ENCODE results near the gene AGAP1. TPM values are rescaled to one million over a fixed set of nuclear protein-coding genes. Genes with fewer than 3 reads are reported as not detected.

AGAP1 gene
- total RNA-seq, 1 donor from 2014 or later, result 3.8 TPM

- Mint-ChIP-seq H3K9me3 (no peaks in the 10 kb centered on the region), H3K27me3 (peaks cover 2% of the 10 kb centered on the region), H3K4me1 (no peaks in the 10 kb centered on the region), H3K4me3 (no peak overlapping the region), H3K27ac (no peak overlapping the region), H3K36me3 (ENCODE audit: low read depth) (no peaks in the 10 kb centered on the region)
- intact Hi-C loops (cut with micrococcal nuclease), result no loop called here
- no peak for DNase-seq
These were observed 362.5 kb downstream of the AGAP1 start for GRCh38 chr2:235856151-235856854.

- H3K4me3 Mint-ChIP-seq, result no peak overlapping the region
- no peaks in the 10 kb centered on the region for H3K36me3 Mint-ChIP-seq (ENCODE audit: low read depth)
- H3K4me1 Mint-ChIP-seq, result no peaks in the 10 kb centered on the region
- no peak for DNase-seq
- H3K27ac Mint-ChIP-seq, result no peak overlapping the region
- H3K9me3 Mint-ChIP-seq, result no peaks in the 10 kb centered on the region
- peaks cover 4% of the 10 kb centered on the region for H3K27me3 Mint-ChIP-seq
- intact Hi-C loops (cut with micrococcal nuclease), result no loop called here
These were observed 363.8 kb downstream of the AGAP1 start for GRCh38 chr2:235857598-235857997.

- Mint-ChIP-seq H3K27ac (no peak overlapping the region), H3K9me3 (no peaks in the 10 kb centered on the region), H3K4me1 (no peaks in the 10 kb centered on the region), H3K36me3 (ENCODE audit: low read depth) (no peaks in the 10 kb centered on the region), H3K27me3 (peaks cover 9% of the 10 kb centered on the region), H3K4me3 (no peak overlapping the region)
- intact Hi-C loops (cut with micrococcal nuclease), result no loop called here
- no peak for DNase-seq
These were observed 365.0 kb downstream of the AGAP1 start for GRCh38 chr2:235858881-235859280.

- Mint-ChIP-seq H3K27me3 (peaks cover 14% of the 10 kb centered on the region), H3K4me3 (no peak overlapping the region), H3K36me3 (ENCODE audit: low read depth) (no peaks in the 10 kb centered on the region), H3K4me1 (no peaks in the 10 kb centered on the region), H3K9me3 (no peaks in the 10 kb centered on the region), H3K27ac (no peak overlapping the region)
- intact Hi-C loops (cut with micrococcal nuclease), result no loop called here
- no peak for DNase-seq
These were observed 365.8 kb downstream of the AGAP1 start for GRCh38 chr2:235859651-235860050.

GRCh38 chr2:235860111-235860510, 366.3 kb downstream of the AGAP1 start:
- Mint-ChIP-seq H3K36me3 (ENCODE audit: low read depth) (no peaks in the 10 kb centered on the region), H3K4me1 (no peaks in the 10 kb centered on the region), H3K4me3 (no peak overlapping the region), H3K27ac (no peak overlapping the region), H3K9me3 (no peaks in the 10 kb centered on the region), H3K27me3 (peaks cover 18% of the 10 kb centered on the region)
- intact Hi-C loops (cut with micrococcal nuclease), result no loop called here
- DNase-seq, result no peak

GRCh38 chr2:235860871-235861270, 367.0 kb downstream of the AGAP1 start:
- H3K9me3 Mint-ChIP-seq, result no peaks in the 10 kb centered on the region
- no peak for DNase-seq
- peaks cover 20% of the 10 kb centered on the region for H3K27me3 Mint-ChIP-seq
- no peaks in the 10 kb centered on the region for H3K36me3 Mint-ChIP-seq (ENCODE audit: low read depth)
- no peak overlapping the region for H3K4me3 Mint-ChIP-seq
- no peaks in the 10 kb centered on the region for H3K4me1 Mint-ChIP-seq
- intact Hi-C loops (cut with micrococcal nuclease), result no loop called here
- no peak overlapping the region for H3K27ac Mint-ChIP-seq

GRCh38 chr2:235861383-235861782, 367.5 kb downstream of the AGAP1 start:
- Mint-ChIP-seq H3K27ac (no peak overlapping the region), H3K9me3 (no peaks in the 10 kb centered on the region), H3K27me3 (peaks cover 23% of the 10 kb centered on the region), H3K4me3 (no peak overlapping the region), H3K4me1 (no peaks in the 10 kb centered on the region), H3K36me3 (ENCODE audit: low read depth) (no peaks in the 10 kb centered on the region)
- DNase-seq, result no peak
- intact Hi-C loops (cut with micrococcal nuclease), result no loop called here

- Mint-ChIP-seq H3K36me3 (ENCODE audit: low read depth) (no peaks in the 10 kb centered on the region), H3K27ac (no peak overlapping the region), H3K27me3 (peaks cover 23% of the 10 kb centered on the region), H3K4me3 (no peak overlapping the region), H3K4me1 (no peaks in the 10 kb centered on the region), H3K9me3 (no peaks in the 10 kb centered on the region)
- intact Hi-C loops (cut with micrococcal nuclease), result no loop called here
- no peak for DNase-seq
These were observed 369.6 kb downstream of the AGAP1 start for GRCh38 chr2:235863414-235863813.

GRCh38 chr2:235864302-235864701, 370.5 kb downstream of the AGAP1 start:
- no peaks in the 10 kb centered on the region for H3K36me3 Mint-ChIP-seq (ENCODE audit: low read depth)
- H3K27me3 Mint-ChIP-seq, result peaks cover 23% of the 10 kb centered on the region
- H3K4me1 Mint-ChIP-seq, result no peaks in the 10 kb centered on the region
- no peak for DNase-seq
- no peak overlapping the region for H3K4me3 Mint-ChIP-seq
- no peak overlapping the region for H3K27ac Mint-ChIP-seq
- no peaks in the 10 kb centered on the region for H3K9me3 Mint-ChIP-seq
- intact Hi-C loops (cut with micrococcal nuclease), result no loop called here

GRCh38 chr2:235864733-235865515, 371.1 kb downstream of the AGAP1 start:
- Mint-ChIP-seq H3K4me3 (no peak overlapping the region), H3K9me3 (no peaks in the 10 kb centered on the region), H3K27ac (no peak overlapping the region), H3K36me3 (ENCODE audit: low read depth) (no peaks in the 10 kb centered on the region), H3K4me1 (no peaks in the 10 kb centered on the region), H3K27me3 (peaks cover 22% of the 10 kb centered on the region)
- intact Hi-C loops (cut with micrococcal nuclease), result no loop called here
- no peak for DNase-seq

- intact Hi-C loops (cut with micrococcal nuclease), result no loop called here
- Mint-ChIP-seq H3K36me3 (ENCODE audit: low read depth) (no peaks in the 10 kb centered on the region), H3K27ac (no peak overlapping the region), H3K4me1 (no peaks in the 10 kb centered on the region), H3K27me3 (peaks cover 21% of the 10 kb centered on the region), H3K9me3 (no peaks in the 10 kb centered on the region), H3K4me3 (no peak overlapping the region)
- no peak for DNase-seq
These were observed 372.5 kb downstream of the AGAP1 start for GRCh38 chr2:235866373-235866772.

GRCh38 chr2:235868224-235868623, 374.4 kb downstream of the AGAP1 start:
- Mint-ChIP-seq H3K4me3 (no peak overlapping the region), H3K27ac (no peak overlapping the region), H3K36me3 (ENCODE audit: low read depth) (no peaks in the 10 kb centered on the region), H3K27me3 (peaks cover 19% of the 10 kb centered on the region), H3K4me1 (no peaks in the 10 kb centered on the region), H3K9me3 (no peaks in the 10 kb centered on the region)
- DNase-seq, result no peak
- intact Hi-C loops (cut with micrococcal nuclease), result no loop called here

GRCh38 chr2:235868645-235869044, 374.8 kb downstream of the AGAP1 start:
- H3K27me3 Mint-ChIP-seq, result peaks cover 16% of the 10 kb centered on the region
- no peak overlapping the region for H3K27ac Mint-ChIP-seq
- H3K9me3 Mint-ChIP-seq, result no peaks in the 10 kb centered on the region
- no peaks in the 10 kb centered on the region for H3K36me3 Mint-ChIP-seq (ENCODE audit: low read depth)
- intact Hi-C loops (cut with micrococcal nuclease), result no loop called here
- H3K4me3 Mint-ChIP-seq, result no peak overlapping the region
- no peaks in the 10 kb centered on the region for H3K4me1 Mint-ChIP-seq
- DNase-seq, result no peak

GRCh38 chr2:235870515-235870914, 376.7 kb downstream of the AGAP1 start:
- peaks cover 4% of the 10 kb centered on the region for H3K27me3 Mint-ChIP-seq
- no peaks in the 10 kb centered on the region for H3K9me3 Mint-ChIP-seq
- H3K4me1 Mint-ChIP-seq, result no peaks in the 10 kb centered on the region
- no peak for DNase-seq
- no peak overlapping the region for H3K27ac Mint-ChIP-seq
- H3K36me3 Mint-ChIP-seq (ENCODE audit: low read depth), result no peaks in the 10 kb centered on the region
- H3K4me3 Mint-ChIP-seq, result no peak overlapping the region
- intact Hi-C loops (cut with micrococcal nuclease), result no loop called here

Measured in activated CD4-positive, alpha-beta T cell treated with anti-CD3 and anti-CD28 coated beads, Interleukin-2, amount 10 ng/mL, durations not matched to agents 24 days and 14 days (primary cell).